NCI-H2107 (cell line): ENCODE data around the gene ABHD14A.
"Not testable (repeated sequence)": the region's sequence is repeated elsewhere in the genome, so short reads cannot be mapped to it uniquely, and the experiment has no call there.

Experiments used
- DNase-seq: peaks from one replicate; lab custom pipeline; 2025; lab: John Stamatoyannopoulos, UW

The ABHD14A gene

GRCh38 chr3:51974277-51974962 lies 444 bp upstream of the ABHD14A start:
- DNase-seq = no peak

GRCh38 chr3:51975852-51976549 lies 1.1 kb downstream of the ABHD14A start:
- no peak for DNase-seq

- no peak for DNase-seq
These were observed 2.7 kb downstream of the ABHD14A start for GRCh38 chr3:51977446-51978142.

GRCh38 chr3:51978143-51978502 lies 3.3 kb downstream of the ABHD14A start:
- no peak for DNase-seq

GRCh38 chr3:51980253-51980652 lies 5.4 kb downstream of the ABHD14A start:
- no peak for DNase-seq

- DNase-seq = no peak
These were observed 7.5 kb downstream of the ABHD14A start for GRCh38 chr3:51982352-51982837.

- no peak for DNase-seq
These were observed 8.1 kb downstream of the ABHD14A start, which contains the start of gene ACY1 for GRCh38 chr3:51982838-51983577. Gene ACY1, plus strand, starts transcription at chr3:51983535. Its CDS starts 530 bp downstream, at chr3:51984065.

GRCh38 chr3:51983578-51984268 lies 8.9 kb downstream of the ABHD14A start:
- no peak for DNase-seq

GRCh38 chr3:51984269-51984647 lies 9.4 kb downstream of the ABHD14A start:
- DNase-seq = no peak

- DNase-seq = no peak
These were observed 10.2 kb downstream of the ABHD14A start for GRCh38 chr3:51985063-51985462.

- no peak for DNase-seq
These were observed 11.4 kb downstream of the ABHD14A start for GRCh38 chr3:51986010-51986947.

- no peak for DNase-seq
These were observed 12.7 kb downstream of the ABHD14A start for GRCh38 chr3:51987568-51987967.

- DNase-seq = no peak
These were observed 13.7 kb downstream of the ABHD14A start for GRCh38 chr3:51988286-51989146.

- not testable (repeated sequence) for DNase-seq
These were observed 15.7 kb downstream of the ABHD14A start for GRCh38 chr3:51990501-51990971.

GRCh38 chr3:51992017-51992682 lies 17.3 kb downstream of the ABHD14A start:
- no peak for DNase-seq

GRCh38 chr3:51993657-51994056 lies 18.8 kb downstream of the ABHD14A start:
- not testable (repeated sequence) for DNase-seq

GRCh38 chr3:51994530-51994929 lies 19.7 kb downstream of the ABHD14A start:
- no peak for DNase-seq

GRCh38 chr3:51995346-51996163 lies 20.7 kb downstream of the ABHD14A start, which contains the start of gene RPL29:
Gene RPL29, minus strand, starts transcription at chr3:51995895. Its CDS starts 434 bp downstream, at chr3:51995461.
- DNase-seq = peak; percentile 72
